Osteocyte (in vitro differentiated cells): ENCODE results near the gene DNTTIP2. TPM values are rescaled to one million over a fixed set of nuclear protein-coding genes. Genes with fewer than 3 reads are reported as not detected.
"Not testable (repeated sequence)": the region's sequence is repeated elsewhere in the genome, so short reads cannot be mapped to it uniquely, and the experiment has no call there.

Experiments used
- DNase-seq: peaks from one replicate; pipeline ENCODE4 v3.0.0; 2021; ENCODE audit warnings: mixed read lengths; ENCODE audit not compliant: unreplicated experiment; ENCODE audit errors: extremely low spot score
- H3K27ac Mint-ChIP-seq: one replicate; pipeline ENCODE4 v1.8.0; 2021; ENCODE audit warnings: mild to moderate bottlenecking, mixed read lengths; ENCODE audit not compliant: unreplicated experiment
- H3K27me3 Mint-ChIP-seq: one replicate; pipeline ENCODE4 v1.8.0; 2021; ENCODE audit warnings: mixed read lengths; ENCODE audit not compliant: unreplicated experiment
- H3K36me3 Mint-ChIP-seq: one replicate; pipeline ENCODE4 v1.8.0; 2021; ENCODE audit warnings: mixed read lengths; ENCODE audit not compliant: unreplicated experiment
- H3K4me1 Mint-ChIP-seq: one replicate; pipeline ENCODE4 v1.8.0; 2021; ENCODE audit warnings: mixed read lengths; ENCODE audit not compliant: unreplicated experiment
- H3K4me3 Mint-ChIP-seq: one replicate; pipeline ENCODE4 v1.8.0; 2021; ENCODE audit warnings: mild to moderate bottlenecking, moderate library complexity, mixed read lengths; ENCODE audit not compliant: unreplicated experiment
- H3K9me3 Mint-ChIP-seq: one replicate; pipeline ENCODE4 v1.8.0; 2021; ENCODE audit warnings: mixed read lengths; ENCODE audit not compliant: unreplicated experiment
- CTCF ChIP-seq: fragments of 200-600 bp; sonication (generic); IDR thresholded peaks from 2 replicates; pipeline ENCODE4 v1.5.0; 2021; ENCODE audit warnings: antibody characterized with exemption, mild to moderate bottlenecking, moderate library complexity
- total RNA-seq: library from RNA; stranded (reverse); gene quantifications from 2 replicates; pipeline ENCODE4 v1.2.1, GENCODE V29; 2021

The DNTTIP2 gene
- total RNA-seq, 1 donor from 2014 or later: 48.0 TPM

- H3K4me1 Mint-ChIP-seq: peaks cover 12% of the 10 kb centered on the region
- H3K36me3 Mint-ChIP-seq: no peaks in the 10 kb centered on the region
- no peaks in the 10 kb centered on the region for H3K27me3 Mint-ChIP-seq
- no peak overlapping the region for H3K27ac Mint-ChIP-seq
- no peak for DNase-seq
- TF ChIP-seq CTCF: no peak
- no peaks in the 10 kb centered on the region for H3K9me3 Mint-ChIP-seq
- H3K4me3 Mint-ChIP-seq: no peak overlapping the region
Observed at GRCh38 chr1:93841771-93842170, 37.2 kb downstream of the DNTTIP2 start.

GRCh38 chr1:93840956-93841482 is 38.0 kb downstream of the DNTTIP2 start:
- Mint-ChIP-seq H3K4me1 (peaks cover 12% of the 10 kb centered on the region), H3K27me3 (no peaks in the 10 kb centered on the region), H3K4me3 (no peak overlapping the region), H3K36me3 (no peaks in the 10 kb centered on the region), H3K27ac (no peak overlapping the region), H3K9me3 (no peaks in the 10 kb centered on the region)
- no peak for TF ChIP-seq CTCF
- no peak for DNase-seq

GRCh38 chr1:93839753-93840152 is 39.3 kb downstream of the DNTTIP2 start:
- no peak for DNase-seq
- Mint-ChIP-seq H3K4me3 (no peak overlapping the region), H3K36me3 (peaks cover 1% of the 10 kb centered on the region), H3K27ac (no peak overlapping the region), H3K4me1 (peaks cover 2% of the 10 kb centered on the region), H3K9me3 (peaks cover 10% of the 10 kb centered on the region), H3K27me3 (no peaks in the 10 kb centered on the region)
- TF ChIP-seq CTCF: no peak

GRCh38 chr1:93839307-93839706 is 39.7 kb downstream of the DNTTIP2 start:
- TF ChIP-seq CTCF: no peak
- Mint-ChIP-seq H3K9me3 (peaks cover 14% of the 10 kb centered on the region), H3K4me3 (no peak overlapping the region), H3K4me1 (peaks cover under 1% of the 10 kb centered on the region), H3K27me3 (no peaks in the 10 kb centered on the region), H3K27ac (no peak overlapping the region), H3K36me3 (peaks cover 5% of the 10 kb centered on the region)
- no peak for DNase-seq

GRCh38 chr1:93837961-93838360 is 41.0 kb downstream of the DNTTIP2 start:
- peaks cover 10% of the 10 kb centered on the region for H3K36me3 Mint-ChIP-seq
- no peak for TF ChIP-seq CTCF
- DNase-seq: no peak
- H3K4me1 Mint-ChIP-seq: no peaks in the 10 kb centered on the region
- H3K27me3 Mint-ChIP-seq: no peaks in the 10 kb centered on the region
- H3K4me3 Mint-ChIP-seq: no peak overlapping the region
- H3K9me3 Mint-ChIP-seq: peaks cover 21% of the 10 kb centered on the region
- H3K27ac Mint-ChIP-seq: no peak overlapping the region

- H3K4me3 Mint-ChIP-seq, H3K4me1 Mint-ChIP-seq, H3K27ac Mint-ChIP-seq, DNase-seq, H3K27me3 Mint-ChIP-seq: not testable (repeated sequence)
- peaks cover 40% of the 10 kb centered on the region for H3K9me3 Mint-ChIP-seq
- peaks cover 13% of the 10 kb centered on the region for H3K36me3 Mint-ChIP-seq
Observed at GRCh38 chr1:93833293-93833692, 45.7 kb downstream of the DNTTIP2 start.
